ENCODE measurements around the gene SLC8A1.

The SLC8A1 gene

DNA sequence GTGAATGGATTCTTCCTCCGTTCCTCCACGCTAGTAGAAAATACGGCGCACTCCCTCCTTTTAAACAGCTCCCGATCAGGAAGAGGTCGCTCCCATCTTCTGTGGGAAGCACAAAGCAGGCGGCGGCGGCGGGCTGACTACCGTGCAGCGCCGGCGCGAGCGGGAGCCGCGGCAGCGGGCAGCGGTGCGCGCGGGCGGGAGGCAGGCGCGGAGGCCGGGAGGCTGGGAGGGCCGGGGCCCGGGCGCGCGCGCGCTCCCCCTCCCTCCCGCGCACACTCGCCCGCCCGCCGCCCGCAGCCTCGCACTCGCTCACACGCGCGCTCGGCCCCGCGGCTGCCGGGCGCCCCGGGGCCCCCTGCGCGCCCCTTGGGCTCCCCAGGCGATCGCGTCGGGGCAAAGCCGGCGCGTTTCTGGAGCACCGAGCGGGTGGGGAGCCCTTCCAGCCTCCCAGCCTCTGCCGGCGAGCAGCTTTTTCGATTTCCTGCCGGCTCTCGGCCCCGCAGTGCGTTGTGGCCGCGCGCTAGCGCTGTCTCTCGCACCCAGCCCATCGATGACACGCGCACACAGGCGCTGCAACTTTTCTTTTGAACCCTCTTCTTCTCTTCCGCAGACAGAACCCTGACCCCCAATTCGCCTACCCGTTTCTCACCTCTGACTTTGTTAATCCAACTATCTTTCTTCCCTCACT, at the start of gene SLC8A1:
TSS of gene SLC8A1 (minus strand) at position 173 of the 688 bp plus-strand sequence.
- no peak for DNase-seq

DNA sequence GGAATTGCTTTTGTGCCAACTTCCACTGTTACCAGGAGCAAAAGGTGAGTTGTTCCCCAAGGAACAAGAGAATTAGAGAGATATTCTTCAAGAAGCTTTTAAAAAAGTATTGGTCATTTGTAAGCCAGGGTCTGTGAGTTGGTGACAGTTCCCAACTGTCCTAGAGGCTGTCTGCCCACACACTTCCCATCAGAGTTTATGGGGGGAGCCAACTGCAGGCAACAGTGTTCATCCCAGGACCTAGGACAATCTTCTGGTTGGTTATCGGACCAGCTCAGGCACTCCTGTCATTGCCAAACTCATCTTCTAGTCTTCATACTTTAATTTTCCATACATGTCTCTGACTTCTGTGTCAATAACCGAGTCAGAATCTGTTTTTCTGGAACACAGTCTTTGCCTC, 47.5 kb upstream of the SLC8A1 start:
- no peak for DNase-seq

DNA sequence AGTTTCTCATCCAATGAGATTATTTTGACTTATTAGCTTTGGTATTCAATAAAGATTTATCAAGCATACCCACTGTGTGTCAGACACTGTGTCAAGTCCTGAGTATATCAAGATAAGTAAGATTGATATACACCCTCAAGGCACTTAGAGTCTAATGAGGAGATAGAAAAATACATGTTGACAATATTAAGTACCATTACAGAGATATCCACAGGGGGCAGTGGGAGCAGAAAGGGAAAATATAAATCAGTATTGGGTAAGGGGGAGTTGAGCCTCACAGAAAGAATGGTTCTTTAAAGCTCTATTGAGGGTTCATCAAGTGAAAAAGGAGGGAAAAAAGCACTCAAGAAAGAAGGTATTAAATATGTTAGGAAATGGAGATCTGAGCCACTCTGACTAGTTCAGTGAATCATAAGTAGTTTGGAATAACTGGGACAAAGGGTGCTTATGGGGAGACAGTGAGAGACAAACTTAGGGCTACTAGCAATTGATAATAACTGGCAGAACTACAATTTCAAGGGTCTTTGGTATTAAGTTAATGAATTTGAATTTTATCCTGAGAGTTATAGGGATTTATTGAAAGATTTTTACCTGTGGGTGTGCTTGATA, 45.5 kb upstream of the SLC8A1 start:
- DNase-seq: no peak

DNA sequence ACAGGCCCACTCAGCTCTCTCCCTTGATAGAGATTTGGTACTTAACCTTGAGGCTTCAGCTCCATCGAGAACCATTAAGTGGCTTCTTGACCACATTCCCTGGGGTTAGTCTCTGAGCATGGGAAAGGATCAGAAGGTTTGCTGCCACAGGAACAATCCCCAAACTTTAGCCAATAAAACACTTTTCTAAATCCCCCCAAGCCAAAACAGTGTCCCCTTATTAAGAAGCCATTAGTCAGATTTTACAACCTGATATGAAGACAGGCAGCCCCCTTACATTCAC, 37.7 kb upstream of the SLC8A1 start:
- DNase-seq: no peak

DNA sequence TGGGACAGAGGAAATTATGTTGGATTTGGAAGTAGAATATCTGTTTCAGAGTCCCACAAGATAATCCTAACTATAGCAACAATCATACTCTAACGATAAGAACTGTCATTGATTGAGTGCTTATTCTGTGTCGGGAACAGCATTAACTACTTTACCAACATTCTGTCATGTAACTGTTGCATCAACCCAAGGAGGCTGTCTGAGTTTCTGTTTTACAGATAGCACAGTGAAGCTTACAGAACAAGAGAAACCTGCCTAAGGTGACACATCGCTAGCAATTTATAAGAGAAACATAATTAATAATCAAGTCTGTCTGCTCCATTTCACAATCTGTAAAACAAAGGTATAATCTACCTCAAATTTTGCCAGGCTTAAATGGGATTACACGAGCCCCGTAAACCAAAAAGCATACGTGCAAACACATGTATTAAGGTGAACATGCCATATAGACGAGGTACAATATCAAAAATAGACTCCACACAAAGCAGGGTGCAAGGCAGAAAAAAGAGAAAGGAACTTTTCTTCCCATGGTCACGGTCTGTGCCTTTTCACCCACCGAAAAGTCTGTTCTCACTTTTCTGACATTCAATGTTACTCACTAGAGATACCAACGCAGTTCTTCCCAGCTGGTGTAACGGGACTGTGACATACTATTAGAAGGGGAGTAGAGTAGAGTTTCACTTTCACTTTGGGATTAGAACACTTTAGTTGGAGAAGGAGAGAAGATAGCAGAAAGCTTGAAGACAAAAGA, 37.2 kb upstream of the SLC8A1 start:
- no peak for DNase-seq

DNA sequence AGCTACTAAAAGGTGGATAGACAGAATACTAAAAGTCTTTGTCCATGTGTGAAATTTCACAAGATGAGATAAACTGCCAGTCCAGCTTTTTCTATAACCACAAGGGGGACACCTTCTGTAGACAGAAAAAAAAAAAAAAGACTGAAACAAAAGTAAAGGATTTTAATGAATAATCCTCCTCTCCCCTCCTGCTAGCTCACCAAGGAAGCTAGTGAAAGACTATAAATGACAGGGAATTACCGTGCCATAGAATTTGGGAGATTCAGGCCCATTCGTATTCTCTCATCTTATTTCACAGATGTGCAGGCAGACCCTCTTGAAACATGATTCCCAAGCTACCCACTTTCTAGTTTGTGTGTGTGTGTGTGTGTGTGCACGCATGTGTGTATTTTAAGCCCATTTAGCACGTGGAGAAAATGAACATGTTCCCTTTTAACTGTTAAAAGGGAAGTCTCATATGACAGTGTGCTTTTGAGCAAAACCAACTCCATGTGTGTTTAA, 36.3 kb upstream of the SLC8A1 start:
- no peak for DNase-seq

DNA sequence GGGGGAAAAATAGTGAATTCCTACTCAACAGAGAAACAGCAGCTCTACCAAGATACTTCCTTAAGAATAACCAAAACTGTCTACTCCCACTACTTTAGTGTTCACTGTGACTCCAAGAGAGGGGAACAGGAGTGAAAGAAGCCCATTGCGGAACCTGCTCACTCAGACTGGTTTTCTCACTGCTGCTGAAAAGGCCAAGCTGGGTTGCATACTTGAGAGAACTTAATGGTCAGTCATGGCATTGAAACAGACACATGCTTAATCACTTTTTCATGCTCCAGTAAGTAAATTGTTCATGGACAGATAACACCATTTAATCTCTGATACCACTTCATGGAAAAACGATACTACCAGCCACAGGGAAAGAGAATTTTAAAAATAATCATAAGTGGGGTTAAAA, 35.7 kb upstream of the SLC8A1 start:
- DNase-seq: no peak

DNA sequence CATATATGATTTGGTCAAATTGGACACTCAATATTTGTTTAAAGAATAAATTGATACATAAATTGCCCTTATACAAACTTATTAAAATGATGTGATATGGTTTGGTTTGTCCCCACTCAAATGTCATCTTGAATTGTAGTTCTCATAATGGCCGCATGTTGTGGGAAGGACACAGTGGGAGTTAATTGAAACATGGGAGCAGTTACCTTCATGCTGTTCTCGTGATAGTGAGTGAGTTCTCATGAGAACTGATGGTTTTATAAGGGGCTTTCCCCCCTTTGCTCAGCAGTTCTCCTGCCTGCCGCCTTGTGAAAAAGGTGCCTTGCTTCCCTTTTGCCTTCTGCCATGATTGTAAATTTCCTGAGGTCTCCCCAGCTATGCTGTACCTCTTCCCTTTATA, 34.0 kb upstream of the SLC8A1 start:
- DNase-seq: no peak

DNA sequence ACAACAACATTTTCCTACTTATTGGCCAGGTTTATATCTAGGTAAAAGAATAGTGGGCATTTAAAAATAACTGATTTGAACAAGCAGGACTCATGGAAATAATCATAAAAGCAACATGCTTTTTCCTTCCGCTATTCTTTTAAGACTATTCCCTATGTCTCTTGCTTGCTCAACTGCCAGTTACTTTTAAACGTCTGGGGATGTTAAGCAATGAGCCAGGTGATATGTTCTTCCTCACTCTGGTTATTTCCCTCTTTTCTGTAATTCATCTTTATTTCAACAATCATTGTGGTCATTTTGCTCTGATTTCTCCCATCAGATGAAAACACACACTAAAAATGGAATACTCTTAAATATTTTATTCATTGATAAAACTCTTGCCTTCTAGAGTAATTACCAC, 33.4 kb upstream of the SLC8A1 start:
- no peak for DNase-seq

DNA sequence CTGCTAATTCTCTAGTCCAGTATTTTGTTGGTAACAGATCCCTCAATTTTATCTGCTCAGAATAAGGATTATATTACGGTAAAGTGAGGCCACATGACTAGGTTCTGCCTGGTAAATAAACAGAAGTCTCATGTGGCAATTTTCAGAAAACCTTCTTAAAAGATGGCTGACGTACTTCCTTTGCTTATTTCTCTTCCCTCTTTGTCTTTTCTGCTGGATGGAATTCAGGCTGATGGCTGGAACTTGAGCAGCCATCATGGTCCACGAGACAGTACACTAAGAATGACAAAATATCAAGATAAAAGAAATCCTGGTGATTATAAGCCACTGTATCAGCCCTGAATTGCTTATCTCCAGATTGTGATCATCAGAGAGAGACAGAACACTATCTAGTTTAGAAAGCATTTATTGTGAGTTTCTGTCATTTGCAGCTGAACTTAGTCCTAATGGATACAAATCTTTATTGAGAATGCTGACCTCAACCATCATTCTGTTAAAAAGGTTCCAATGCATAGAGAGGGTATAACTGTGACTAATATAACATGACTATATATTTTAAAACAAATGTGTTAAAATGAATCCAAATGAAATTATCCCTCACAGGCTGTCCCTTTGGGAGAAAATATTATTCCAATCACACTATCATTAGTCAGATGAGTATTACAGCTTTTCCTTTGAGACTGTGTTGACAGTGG, 31.8 kb upstream of the SLC8A1 start:
- DNase-seq: no peak

DNA sequence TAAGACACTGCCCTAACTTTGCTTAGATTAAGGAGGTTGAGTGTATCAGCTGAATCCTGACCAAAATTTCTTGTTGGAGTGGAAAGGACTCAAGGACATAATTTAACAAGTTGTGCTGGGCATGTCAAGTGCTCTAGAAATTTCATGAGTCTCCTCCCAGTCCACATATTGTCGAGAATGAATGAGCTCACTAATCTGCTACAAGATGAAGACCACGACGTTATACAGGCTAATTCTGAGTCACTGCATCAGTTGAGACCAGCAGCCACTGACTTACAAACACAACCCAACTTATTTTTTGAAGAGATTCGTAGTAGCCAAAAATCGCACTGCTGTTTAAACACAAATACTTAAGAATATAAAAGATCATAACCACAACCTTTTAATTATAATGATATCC, 28.7 kb upstream of the SLC8A1 start:
- DNase-seq: no peak

DNA sequence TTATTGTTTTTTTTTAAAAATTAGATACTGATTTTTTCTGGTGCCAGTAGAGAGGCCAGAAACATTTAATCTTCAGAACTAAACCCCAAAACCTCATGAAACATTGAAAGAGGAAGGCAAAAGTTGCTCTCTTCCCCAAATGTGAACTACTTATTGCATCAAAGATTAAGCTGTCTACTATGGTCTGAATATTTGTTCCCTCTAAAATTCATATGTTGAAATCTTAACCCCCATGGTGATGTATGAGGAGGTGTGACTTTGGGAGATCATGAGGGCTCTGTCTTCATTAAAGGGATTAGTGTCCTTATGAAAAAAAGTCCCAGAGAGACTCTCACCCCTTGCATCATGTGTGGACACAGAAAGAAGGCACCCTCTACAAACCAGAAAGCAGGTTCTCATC, 28.2 kb upstream of the SLC8A1 start:
- DNase-seq: no peak

DNA sequence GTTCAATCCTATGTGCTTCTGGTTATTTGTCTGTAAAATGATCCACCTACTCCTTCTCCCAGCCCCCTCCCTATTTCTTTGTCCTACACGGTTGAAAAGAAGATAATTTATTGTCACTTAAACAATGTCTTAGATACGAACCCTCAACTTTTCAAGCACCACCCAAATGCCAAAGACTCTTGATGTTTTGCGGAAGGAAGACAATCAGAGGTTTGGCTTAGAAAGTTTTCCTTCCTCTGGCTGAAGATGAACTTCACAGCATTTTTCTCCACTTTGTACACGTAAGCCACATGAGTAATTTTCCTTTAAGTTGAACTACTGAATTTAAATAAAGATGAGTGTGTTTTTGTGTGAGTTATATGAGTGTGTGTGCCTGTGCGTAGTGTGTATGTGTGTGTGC, 25.5 kb upstream of the SLC8A1 start:
- no peak for DNase-seq

DNA sequence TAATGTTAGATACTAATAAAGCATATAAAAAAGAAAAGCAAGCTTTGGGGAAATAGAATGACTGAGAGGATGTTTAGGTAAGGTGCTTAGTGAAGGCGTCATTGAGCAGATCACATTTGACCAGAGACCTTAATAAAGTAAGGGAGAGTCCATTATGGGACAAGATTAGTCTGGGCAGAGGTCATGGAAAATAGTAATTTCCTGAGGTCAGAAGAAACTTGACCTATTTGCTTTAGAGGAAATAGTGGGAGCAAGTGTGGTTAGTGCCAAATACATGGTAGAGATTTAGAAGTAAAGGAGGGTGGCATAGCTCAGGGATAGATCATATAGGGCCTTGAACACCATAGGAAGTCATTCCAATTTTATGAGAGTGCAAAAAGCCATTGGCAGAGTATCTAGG, 24.5 kb upstream of the SLC8A1 start:
- DNase-seq: no peak

DNA sequence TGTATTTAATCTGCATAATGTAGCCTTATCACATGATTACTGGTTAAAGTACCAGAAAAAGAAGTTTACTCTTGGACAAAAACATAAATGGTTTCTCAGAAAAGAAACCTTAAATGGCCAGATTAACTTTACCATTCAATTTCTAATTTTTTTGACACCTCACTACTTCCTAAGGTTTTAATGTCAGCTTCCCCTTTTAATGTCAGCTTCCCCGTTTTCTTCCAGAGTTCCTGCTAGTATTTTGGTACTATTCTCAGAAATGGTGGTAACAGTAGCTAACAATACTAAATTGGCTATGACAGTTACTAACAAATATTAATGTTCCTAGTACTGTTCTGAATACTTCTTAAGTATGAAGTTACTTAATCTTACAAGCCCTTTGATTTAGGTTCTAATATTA, 22.4 kb upstream of the SLC8A1 start:
- no peak for DNase-seq

DNA sequence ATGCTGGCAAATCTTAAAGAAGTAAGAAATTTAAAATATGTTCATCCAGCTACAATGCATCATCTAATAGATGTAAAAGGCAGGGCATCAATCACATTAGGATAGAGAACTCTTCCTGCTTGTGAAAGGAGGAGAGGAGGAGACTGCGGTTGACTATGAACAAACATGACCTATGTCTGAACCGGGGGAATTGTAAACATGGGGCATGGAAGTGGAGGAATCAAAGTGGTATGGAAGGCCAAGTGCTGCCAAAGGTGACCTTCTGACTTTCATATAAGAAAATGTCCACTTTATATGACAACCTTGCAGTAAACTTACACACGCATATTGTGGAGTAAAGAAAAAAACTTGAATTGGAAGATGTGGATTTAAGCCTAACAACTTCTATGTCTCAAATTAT, 20.0 kb upstream of the SLC8A1 start:
- DNase-seq: no peak

DNA sequence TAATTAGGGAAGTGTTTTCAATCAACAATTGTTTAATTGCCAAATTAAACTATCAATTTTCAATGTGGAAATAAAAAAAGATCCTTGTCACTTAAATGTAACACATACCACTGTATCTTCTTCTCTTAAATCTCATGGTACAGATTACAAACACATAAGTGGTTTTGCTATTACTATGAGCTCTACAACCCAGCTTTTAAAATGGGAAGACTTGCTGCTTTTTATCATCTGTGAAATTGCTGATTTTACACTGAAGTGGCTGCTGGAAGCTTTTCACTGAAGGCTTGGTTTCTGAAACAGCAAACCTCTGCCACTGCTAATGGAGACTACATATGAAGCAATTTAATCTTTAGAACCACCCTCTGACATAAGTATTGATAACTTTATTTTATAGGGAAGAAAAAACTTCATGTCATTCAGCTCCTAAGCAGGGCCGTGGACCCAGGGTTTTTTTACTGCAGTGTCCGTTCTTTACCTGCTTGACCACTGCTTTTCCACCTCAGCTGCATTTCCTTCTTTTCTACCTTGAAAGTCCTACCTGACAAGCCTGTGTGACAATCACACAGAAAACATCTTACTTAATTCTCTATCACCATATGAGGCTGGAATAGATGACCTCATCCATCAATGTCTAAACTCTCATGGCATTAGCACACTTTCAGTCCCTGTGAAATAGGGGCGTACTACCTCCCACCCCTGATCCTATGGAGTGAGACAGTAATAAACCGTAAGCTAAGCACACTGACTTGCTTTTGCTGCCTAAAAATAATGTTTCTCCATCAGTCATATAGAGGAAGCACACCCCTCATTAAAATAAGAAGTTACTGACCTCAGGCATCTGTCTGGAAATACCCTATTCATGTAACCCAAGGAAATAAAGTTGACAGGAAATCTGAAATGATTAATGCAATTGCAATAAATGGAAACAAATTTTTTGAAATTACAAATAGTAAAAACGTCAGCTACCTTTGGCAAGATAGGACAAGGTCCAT, 19.2 kb upstream of the SLC8A1 start:
- no peak for DNase-seq

DNA sequence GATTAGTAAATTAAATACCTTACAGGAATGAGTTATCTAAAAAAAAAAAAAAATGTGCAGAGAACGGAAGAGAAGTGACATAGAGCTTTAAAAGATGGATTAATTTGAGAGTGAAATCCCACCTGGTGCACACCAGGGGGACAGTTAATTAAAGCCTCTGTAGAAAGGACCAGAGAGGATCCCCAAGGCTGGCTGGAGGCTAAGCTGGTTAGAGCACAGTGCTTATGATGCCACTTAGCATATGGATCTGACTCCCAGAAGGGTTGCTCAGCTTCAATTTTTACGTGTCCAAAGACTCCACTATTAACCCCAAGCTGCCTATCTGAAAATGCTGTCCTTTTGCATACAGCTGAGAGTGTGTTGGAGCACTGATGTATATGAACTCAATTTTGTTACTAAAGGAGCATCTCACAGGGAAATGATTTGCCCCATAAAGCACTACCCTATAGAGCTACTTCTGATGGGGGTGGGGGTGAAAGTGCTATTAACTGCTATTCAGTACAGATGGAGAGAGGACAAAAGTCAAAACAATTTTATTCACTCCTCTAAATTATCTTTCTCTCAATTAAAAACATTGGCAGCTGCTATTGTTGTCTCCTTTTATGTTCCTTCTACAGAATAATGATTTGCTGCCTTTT, 15.2 kb upstream of the SLC8A1 start:
- DNase-seq: no peak

DNA sequence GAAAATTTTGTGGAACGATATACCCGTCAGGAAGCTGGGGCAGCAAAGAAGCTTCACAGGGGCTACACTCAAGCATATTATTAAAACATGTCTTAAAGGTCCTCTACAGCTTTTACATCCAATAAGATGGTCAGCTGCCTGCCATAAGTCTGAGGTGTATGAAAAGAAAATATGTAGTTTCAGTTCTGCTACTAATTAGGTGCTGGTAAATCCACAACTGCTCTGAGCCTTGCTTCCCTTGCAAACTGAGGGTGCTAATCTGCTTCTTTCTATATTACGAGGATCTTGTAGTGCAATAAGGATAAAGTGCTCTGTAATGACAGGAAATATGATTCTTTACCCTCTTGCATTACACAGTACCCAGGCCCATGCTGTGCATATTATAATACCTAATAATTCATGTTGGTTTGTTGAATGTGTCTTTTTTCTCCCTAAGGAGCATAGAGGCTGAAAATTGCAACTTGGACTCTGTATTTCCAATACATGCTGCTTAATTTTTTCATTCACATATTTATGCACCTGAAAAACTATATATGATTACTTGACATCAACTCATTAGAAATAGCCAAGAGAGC, 14.5 kb upstream of the SLC8A1 start:
- DNase-seq: no peak

DNA sequence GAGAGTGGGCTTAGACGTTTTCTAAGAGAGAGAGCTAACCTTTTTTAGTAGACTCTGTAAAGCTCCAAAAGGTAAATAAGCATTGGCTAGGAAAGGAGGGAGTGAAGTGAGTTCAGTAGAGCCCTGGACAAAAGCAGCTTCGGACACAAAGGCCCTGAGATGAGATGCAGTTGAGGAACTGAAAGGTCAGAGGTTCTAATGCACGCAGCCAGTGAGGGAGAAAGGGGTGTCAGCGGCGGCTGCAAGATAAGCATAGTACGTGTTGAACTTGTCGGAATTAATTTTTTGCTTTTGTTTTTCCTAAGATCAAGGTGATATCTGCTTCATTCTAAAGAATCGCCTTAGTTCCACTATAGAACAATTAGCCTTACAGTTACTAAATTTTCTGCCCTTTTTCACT, 11.2 kb upstream of the SLC8A1 start:
- DNase-seq: no peak

DNA sequence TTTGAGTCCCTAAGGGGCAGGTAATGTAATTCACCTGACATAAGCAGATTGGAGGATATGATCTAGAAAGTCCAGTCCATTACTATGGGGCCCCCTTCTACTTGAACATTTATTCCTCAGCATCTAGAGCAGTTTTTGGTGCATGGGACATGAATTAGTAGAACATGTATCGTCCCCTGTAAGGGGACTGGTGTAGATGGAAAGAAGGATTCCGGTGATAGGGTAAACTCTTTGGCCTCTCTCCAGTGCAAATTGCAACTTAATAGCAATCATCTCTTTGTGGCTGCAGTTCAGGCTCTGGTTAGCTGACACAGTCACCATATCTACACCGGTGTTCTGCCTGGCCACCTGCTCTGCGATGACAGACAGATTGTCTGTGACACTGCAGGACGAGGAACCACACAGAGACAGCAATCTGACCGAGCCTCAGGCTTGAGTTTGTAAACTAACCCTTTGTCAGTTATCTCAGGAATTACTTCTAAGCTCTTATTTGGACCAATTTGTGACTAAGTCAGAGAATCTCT, 6.4 kb upstream of the SLC8A1 start:
- no peak for DNase-seq

Data from GDM1 (cell line).